Measurements from ENCODE around the gene DLG2. TPM values are rescaled to one million over a fixed set of nuclear protein-coding genes. Genes with fewer than 3 reads are reported as not detected.

Gene DLG2
- total and polyA plus RNA-seq, 2 of the 4 experiments (the other 2 are of a cell fraction), result 0.31 to 0.36 TPM

- Histone ChIP-seq H3K27me3 (ENCODE audit: control insufficient read depth, insufficient read depth, low read length) (no peaks in the 10 kb centered on the region), H3K4me2 (ENCODE audit: low read depth, low read length) (no peak overlapping the region), H2AFZ (replicated peaks; ENCODE audit: low read length, poor library complexity) (no peak overlapping the region), H2AK9ac (replicated peaks; ENCODE audit: low read depth, low read length, poor library complexity) (no peak overlapping the region), H2BK5ac (ENCODE audit: low read depth, low read length, poor library complexity, severe bottlenecking) (no peak overlapping the region), H3K4me3 (ENCODE audit: insufficient read depth, low read depth, low read length) (no peak overlapping the region), H4K91ac (ENCODE audit: insufficient read depth, low read depth, low read length) (no peak overlapping the region), H2BK20ac (ENCODE audit: low read depth, low read length) (no peak overlapping the region), H3K27ac (ENCODE audit: insufficient read depth, low read length) (no peak overlapping the region), H3K79me1 (ENCODE audit: low read depth in 1 of 2, low read length in 2 of 2) (no peaks in the 10 kb centered on the region), H2BK15ac (ENCODE audit: low read depth, low read length) (no peak overlapping the region), H4K8ac (ENCODE audit: low read depth in 2 of 2, low read length in 2 of 2) (no peak overlapping the region), H3K23ac (ENCODE audit: low read depth, low read length) (no peak overlapping the region), H3K14ac (replicated peaks; ENCODE audit: low read depth, low read length) (no peak overlapping the region), H2BK120ac (ENCODE audit: low read depth, low read length) (no peak overlapping the region), H3K4ac (ENCODE audit: low read depth, low read length) (no peak overlapping the region), H4K20me1 (ENCODE audit: insufficient read depth, low read length) (no peaks in the 10 kb centered on the region), H3K18ac (ENCODE audit: low read depth, low read length) (no peak overlapping the region), H3K56ac (ENCODE audit: extremely low read depth, insufficient read depth, low read length) (no peak overlapping the region), H3K9me1 (ENCODE audit: insufficient read depth, low read length) (no peaks in the 10 kb centered on the region), H3K36me3 (ENCODE audit: control insufficient read depth, insufficient read depth, low read length) (no peaks in the 10 kb centered on the region), H3K4me1 (ENCODE audit: control insufficient read depth, insufficient read depth, low read length) (no peaks in the 10 kb centered on the region), H3K9me3 (ENCODE audit: control insufficient read depth, insufficient read depth, low read length) (peaks cover 5% of the 10 kb centered on the region; the same call in 1 of the 2 replicates), H2AK5ac (ENCODE audit: low read depth, low read length) (no peak overlapping the region), H4K5ac (ENCODE audit: low read depth, low read length) (no peak overlapping the region), H3K9ac (ENCODE audit: low read depth, low read length) (no peak overlapping the region)
- intact Hi-C loops (cut with micrococcal nuclease), result no loop called here
- DNase-seq (peak; percentile 60), ATAC-seq (ENCODE audit: low read depth) (peak; percentile 79)
- CTCF ChIA-PET, result no interaction called here
- POLR2A ChIA-PET (ENCODE audit: unreplicated experiment), result no interaction called here
- no peak for TF ChIP-seq USF2 (IDR thresholded peaks at IDR 0.05; ENCODE audit: low read depth, low read length)
- TF ChIP-seq RAD21 (IDR thresholded peaks at IDR 0.05; ENCODE audit: low read length), result no peak
- peak; percentile 68 for TF ChIP-seq CEBPB (IDR thresholded peaks at IDR 0.05; ENCODE audit: low read depth, low read length)
- TF ChIP-seq FOS (IDR thresholded peaks at IDR 0.05; ENCODE audit: low read depth, low read length), result peak; percentile 55; the same call in 1 of the 2 replicates
- TF ChIP-seq BHLHE40 (IDR thresholded peaks at IDR 0.05; ENCODE audit: low read depth, low read length), result no peak
- no peak for TF ChIP-seq ELK1 (IDR thresholded peaks at IDR 0.05; ENCODE audit: borderline replicate concordance, low read depth, low read length)
- BruUV-seq (replicated peaks), result no TSS peak
- in situ Hi-C loops (cut with MboI; ENCODE audit: low sequenced_read_pairs), result no loop called here
- dilution Hi-C loops (cut with HindIII; ENCODE audit: low sequenced_read_pairs, unreplicated experiment), result no loop called here
- WGBS, 2 experiments (ENCODE audit: extremely low coverage in 2 of 2, insufficient read length in 1 of 2), result no CpG with 5 or more reads among the region's 4 CpGs
Observed at GRCh38 chr11:85029964-85030363, 597.2 kb downstream of the DLG2 start.

Data from IMR-90 (cell line).